Endodermal cell (in vitro differentiated cells): ENCODE data around the gene PITPNM3. TPM values are rescaled to one million over a fixed set of nuclear protein-coding genes. Genes with fewer than 3 reads are reported as not detected.
"Not testable (repeated sequence)": the region's sequence is repeated elsewhere in the genome, so short reads cannot be mapped to it uniquely, and the experiment has no call there.

Experiments
- DNase-seq: peaks from one replicate; pipeline ENCODE4 v3.0.0-alpha.2; 2017
- H3K27ac ChIP-seq: 2 replicates; pipeline ENCODE4 v1.5.1; 2013; ENCODE audit warnings: mild to moderate bottlenecking, low read depth, low read length, moderate library complexity
- H3K27me3 ChIP-seq: 2 replicates; pipeline ENCODE4 v1.6.1; 2013; ENCODE audit warnings: mild to moderate bottlenecking, low read length, moderate library complexity; ENCODE audit not compliant: insufficient read depth, control insufficient read depth, poor library complexity, severe bottlenecking
- H3K36me3 ChIP-seq: 2 replicates; pipeline ENCODE4 v1.7.0; 2013; ENCODE audit warnings: mild to moderate bottlenecking, low read length, moderate library complexity; ENCODE audit not compliant: control insufficient read depth, insufficient read depth
- H3K4me1 ChIP-seq: one replicate; pipeline ENCODE4 v1.7.0; 2013; ENCODE audit warnings: low read length; ENCODE audit not compliant: control insufficient read depth, insufficient read depth
- H3K4me3 ChIP-seq: 2 replicates; pipeline ENCODE4 v1.5.1; 2013; ENCODE audit warnings: mild to moderate bottlenecking, low read length, moderate library complexity
- H3K9ac ChIP-seq: 2 replicates; pipeline ENCODE4 v1.6.1; 2013; ENCODE audit warnings: mild to moderate bottlenecking, low read length, moderate library complexity; ENCODE audit not compliant: poor library complexity, severe bottlenecking; ENCODE audit errors: extremely low read depth
- H3K9me3 ChIP-seq: 2 replicates; pipeline ENCODE4 v1.6.1; 2013; ENCODE audit warnings: mild to moderate bottlenecking, low read length, moderate library complexity; ENCODE audit not compliant: control insufficient read depth
- H3K27ac Mint-ChIP-seq: 2 replicates; pipeline ENCODE4 v1.8.0; 2020; ENCODE audit warnings: mixed read lengths
- H3K27me3 Mint-ChIP-seq: 2 replicates; pipeline ENCODE4 v1.8.0; 2021; ENCODE audit warnings: mild to moderate bottlenecking, mixed read lengths; ENCODE audit not compliant: insufficient read depth
- H3K36me3 Mint-ChIP-seq: 2 replicates; pipeline ENCODE4 v1.8.0; 2020; ENCODE audit warnings: low read depth, mixed read lengths
- H3K4me1 Mint-ChIP-seq: 2 replicates; pipeline ENCODE4 v1.8.0; 2020; ENCODE audit warnings: mixed read lengths
- H3K4me3 Mint-ChIP-seq: 2 replicates; pipeline ENCODE4 v1.8.0; 2020; ENCODE audit warnings: mild to moderate bottlenecking, moderate library complexity, mixed read lengths
- H3K9me3 Mint-ChIP-seq: 2 replicates; pipeline ENCODE4 v1.8.0; 2020; ENCODE audit warnings: mild to moderate bottlenecking, mixed read lengths
- WGBS, 2 experiments: methylation state at CpG; one replicate each; pipeline versions ENCODE4 v1.1.5 to v1.1.7; 2013; ENCODE audit warnings: missing lambda C conversion rate in 2 of 2, mixed read lengths in 1 of 2; ENCODE audit not compliant: insufficient coverage in 1 of 2, insufficient read length in 1 of 2; 5-methylcytosine and 5-hydroxymethylcytosine counted together
- total RNA-seq, 2 donors: library from RNA; stranded (reverse); fragmentation: NEBNext Ultra II Directional in 1 of 2; extraction: Animal tissue kit (Norgen Biotek cat#: 25700) in 1 of 2; gene quantifications; 2 replicates in 1 of 2; 3 replicates in 1 of 2; pipeline ENCODE4 v1.2.1, GENCODE V29; 2021
- TF ChIP-seq, protein P1 (sequence below): fragments of 200-600 bp; sonication (generic); conservative IDR thresholded peaks from 2 replicates; pipeline ENCODE4 v1.5.0; 2021; ENCODE audit warnings: antibody characterized with exemption, mild to moderate bottlenecking

PITPNM3 gene
- total RNA-seq, 2 donors from 2014 or later: 1.8 to 2.7 TPM

DNA sequence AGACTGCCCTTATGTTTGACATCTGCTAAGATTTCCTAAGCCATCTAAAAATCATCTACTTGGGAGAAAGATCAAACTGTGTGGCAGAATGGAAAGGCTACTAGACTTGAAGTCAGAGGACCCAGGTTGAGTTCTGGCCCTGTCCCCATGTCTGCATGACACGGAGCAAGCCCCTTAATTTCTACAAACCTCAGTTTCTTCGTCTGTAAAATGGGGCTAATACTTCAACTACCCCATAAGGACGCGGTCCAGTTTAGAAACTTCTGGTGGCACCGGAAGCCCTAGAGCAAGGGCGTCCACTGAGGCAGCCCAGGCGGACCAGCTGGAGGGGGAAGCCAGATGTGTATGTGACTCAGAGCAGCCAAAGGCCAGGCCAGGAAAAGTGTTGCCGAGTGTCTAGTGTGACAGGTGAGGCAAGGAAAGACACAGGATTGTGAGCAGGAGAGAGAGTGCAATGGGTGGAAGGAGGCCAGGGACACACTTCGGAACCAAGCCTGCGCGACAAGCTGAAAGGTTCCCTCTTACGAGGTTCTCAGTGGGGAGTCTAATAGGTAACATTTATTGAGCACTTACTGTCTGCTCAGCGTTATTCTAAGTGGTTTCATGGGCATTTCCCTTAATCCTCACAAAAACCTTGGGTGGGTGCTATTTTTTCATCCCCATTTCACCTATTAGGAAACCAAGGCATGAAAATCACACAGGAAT is 17.8 kb upstream of the PITPNM3 start:
- Histone ChIP-seq H3K27ac (no peak overlapping the region), H3K4me3 (no peak overlapping the region), H3K4me1 (no peaks in the 10 kb centered on the region), H3K9me3 (no peaks in the 10 kb centered on the region), H3K27me3 (no peaks in the 10 kb centered on the region), H3K36me3 (peaks cover 20% of the 10 kb centered on the region), H3K9ac (no peak overlapping the region)
- no peak for DNase-seq
- TF ChIP-seq, protein P1, sequence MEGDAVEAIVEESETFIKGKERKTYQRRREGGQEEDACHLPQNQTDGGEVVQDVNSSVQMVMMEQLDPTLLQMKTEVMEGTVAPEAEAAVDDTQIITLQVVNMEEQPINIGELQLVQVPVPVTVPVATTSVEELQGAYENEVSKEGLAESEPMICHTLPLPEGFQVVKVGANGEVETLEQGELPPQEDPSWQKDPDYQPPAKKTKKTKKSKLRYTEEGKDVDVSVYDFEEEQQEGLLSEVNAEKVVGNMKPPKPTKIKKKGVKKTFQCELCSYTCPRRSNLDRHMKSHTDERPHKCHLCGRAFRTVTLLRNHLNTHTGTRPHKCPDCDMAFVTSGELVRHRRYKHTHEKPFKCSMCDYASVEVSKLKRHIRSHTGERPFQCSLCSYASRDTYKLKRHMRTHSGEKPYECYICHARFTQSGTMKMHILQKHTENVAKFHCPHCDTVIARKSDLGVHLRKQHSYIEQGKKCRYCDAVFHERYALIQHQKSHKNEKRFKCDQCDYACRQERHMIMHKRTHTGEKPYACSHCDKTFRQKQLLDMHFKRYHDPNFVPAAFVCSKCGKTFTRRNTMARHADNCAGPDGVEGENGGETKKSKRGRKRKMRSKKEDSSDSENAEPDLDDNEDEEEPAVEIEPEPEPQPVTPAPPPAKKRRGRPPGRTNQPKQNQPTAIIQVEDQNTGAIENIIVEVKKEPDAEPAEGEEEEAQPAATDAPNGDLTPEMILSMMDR: no peak
- H3K9me3 Mint-ChIP-seq: no peaks in the 10 kb centered on the region
- peaks cover 10% of the 10 kb centered on the region for H3K4me1 Mint-ChIP-seq
- no peak overlapping the region for H3K4me3 Mint-ChIP-seq
- H3K36me3 Mint-ChIP-seq: peaks cover 35% of the 10 kb centered on the region
- no peaks in the 10 kb centered on the region for H3K27me3 Mint-ChIP-seq
- H3K27ac Mint-ChIP-seq: no peak overlapping the region
- 95 to 98% methylated on average over 13 of the region's 13 CpGs for WGBS, 2 experiments

DNA sequence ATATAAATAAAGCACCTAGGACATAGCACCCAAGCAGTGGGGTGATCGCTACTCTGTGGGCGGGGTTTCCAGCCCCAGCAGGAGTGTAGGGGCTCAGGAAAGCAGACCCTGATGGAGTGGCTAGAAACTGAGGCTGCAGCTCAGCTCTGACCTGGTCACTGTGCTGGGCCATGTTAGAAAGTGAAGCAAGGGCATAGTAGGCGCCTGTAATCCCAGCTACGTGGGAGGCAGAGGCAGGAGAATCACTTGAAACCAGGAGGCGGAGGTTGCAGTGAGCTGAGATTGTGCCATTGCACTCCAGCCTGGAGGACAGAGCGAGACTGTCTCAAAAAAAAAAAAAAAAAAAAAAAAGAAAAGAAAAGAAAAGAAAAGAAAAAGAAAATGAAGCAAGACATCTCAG is 17.1 kb upstream of the PITPNM3 start:
- H3K4me1 ChIP-seq, H3K4me3 ChIP-seq, H3K27ac ChIP-seq, DNase-seq, H3K27ac Mint-ChIP-seq, H3K9me3 Mint-ChIP-seq, H3K9ac ChIP-seq, H3K9me3 ChIP-seq, H3K27me3 ChIP-seq, H3K27me3 Mint-ChIP-seq, H3K4me3 Mint-ChIP-seq: not testable (repeated sequence)
- peaks cover 14% of the 10 kb centered on the region for H3K36me3 ChIP-seq
- peaks cover 29% of the 10 kb centered on the region for H3K36me3 Mint-ChIP-seq
- H3K4me1 Mint-ChIP-seq: peaks cover 10% of the 10 kb centered on the region
- WGBS, 2 experiments: 93 to 100% methylated on average over 4 to 5 of the region's 6 CpGs

DNA sequence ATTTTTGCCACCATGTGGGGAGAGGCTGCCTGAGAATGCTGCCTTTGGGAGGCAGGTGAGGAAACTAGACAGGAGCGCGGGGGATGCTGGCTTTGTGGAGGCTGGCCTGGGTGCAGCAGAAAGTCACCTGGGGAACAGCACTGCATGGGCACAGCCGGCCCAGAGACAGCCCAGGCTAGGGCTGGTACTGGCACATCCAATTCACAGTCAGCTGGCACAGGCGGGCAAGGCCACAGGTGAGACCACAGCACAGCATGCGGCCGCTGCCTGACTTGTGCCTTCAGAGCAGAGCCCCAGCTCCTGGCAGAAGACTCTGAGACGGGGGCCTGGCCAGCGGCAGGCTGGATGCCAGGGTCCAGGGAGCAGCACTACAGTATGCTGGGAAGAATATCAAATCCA is 16.6 kb upstream of the PITPNM3 start:
- Histone ChIP-seq H3K9me3 (no peaks in the 10 kb centered on the region), H3K9ac (no peak overlapping the region), H3K4me3 (no peak overlapping the region), H3K27ac (no peak overlapping the region), H3K4me1 (no peaks in the 10 kb centered on the region), H3K36me3 (peaks cover 9% of the 10 kb centered on the region), H3K27me3 (no peaks in the 10 kb centered on the region)
- H3K27me3 Mint-ChIP-seq: no peaks in the 10 kb centered on the region
- WGBS, 2 experiments: 96 to 98% methylated on average over 4 to 8 of the region's 8 CpGs
- TF ChIP-seq, protein P1: no peak
- peaks cover 13% of the 10 kb centered on the region for H3K4me1 Mint-ChIP-seq
- H3K27ac Mint-ChIP-seq: no peak overlapping the region
- peaks cover 24% of the 10 kb centered on the region for H3K36me3 Mint-ChIP-seq
- no peaks in the 10 kb centered on the region for H3K9me3 Mint-ChIP-seq
- no peak overlapping the region for H3K4me3 Mint-ChIP-seq
- DNase-seq: no peak

DNA sequence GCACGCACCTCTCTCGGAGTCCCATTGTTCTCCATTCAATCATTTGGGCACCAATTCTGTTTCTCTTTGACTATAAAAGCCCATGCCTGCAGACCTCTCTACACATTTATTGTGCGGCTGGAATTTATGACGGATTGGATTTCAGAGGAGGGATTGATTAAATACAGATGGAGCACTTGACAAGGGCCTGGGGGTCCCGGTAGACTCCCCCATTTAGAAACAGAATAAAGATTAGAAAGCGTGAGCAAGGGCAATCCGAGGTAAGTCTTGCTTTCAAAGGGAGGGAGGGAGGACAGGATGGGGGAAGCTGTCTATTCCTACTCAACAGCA is 15.1 kb upstream of the PITPNM3 start:
- Histone ChIP-seq H3K27ac (peak overlapping the region; percentile 60), H3K4me3 (no peak overlapping the region), H3K36me3 (no peaks in the 10 kb centered on the region), H3K9ac (no peak overlapping the region), H3K27me3 (no peaks in the 10 kb centered on the region), H3K4me1 (no peaks in the 10 kb centered on the region), H3K9me3 (no peaks in the 10 kb centered on the region)
- Mint-ChIP-seq H3K9me3 (no peaks in the 10 kb centered on the region), H3K4me1 (peaks cover 17% of the 10 kb centered on the region), H3K4me3 (no peak overlapping the region), H3K27me3 (no peaks in the 10 kb centered on the region), H3K27ac (no peak overlapping the region), H3K36me3 (peaks cover 11% of the 10 kb centered on the region)
- no peak for DNase-seq
- TF ChIP-seq, protein P1: no peak
- 91 to 95% methylated on average over 3 to 7 of the region's 7 CpGs for WGBS, 2 experiments
